K562 (cell line): ENCODE results near the gene CKAP5.

ENCODE experiments used
- EZH2 ChIP-seq: IDR thresholded peaks from 2 replicates; pipeline ENCODE4 v1.6.1; 2012; ENCODE audit warnings: low read depth, mild to moderate bottlenecking, inconsistent platforms, low read length, borderline replicate concordance
- NCOA1 ChIP-seq: fragments of 450-650 bp; IDR thresholded peaks from 2 replicates; pipeline ENCODE4 v1.6.1; 2016; ENCODE audit warnings: low read depth
- TCFL5 ChIP-seq: fragments of 250-450 bp; sonication (Bioruptor Pico); conservative IDR thresholded peaks from 2 replicates; pipeline ENCODE4 v1.6.1; 2021; ENCODE audit warnings: mild to moderate bottlenecking, moderate library complexity, matching md5 sums
- ZFP36 ChIP-seq: fragments of 150-350 bp; IDR thresholded peaks from 2 replicates; pipeline ENCODE4 v1.6.1; 2018; ENCODE audit warnings: low read length, low read depth; ENCODE audit not compliant: partially characterized antibody
- TF ChIP-seq, protein P1 (sequence below), 3 experiments: IDR thresholded peaks in 2 of 3; conservative IDR thresholded peaks in 1 of 3; 2 replicates each; pipeline ENCODE4 v1.5.1; 2011 to 2012; ENCODE audit warnings: low read length in 3 of 3, mild to moderate bottlenecking in 3 of 3, control low read depth in 2 of 3, improper control_type of control experiment in 1 of 3, inconsistent platforms in 1 of 3, low read depth in 1 of 3, mixed read lengths in 1 of 3, moderate library complexity in 1 of 3; ENCODE audit not compliant: insufficient read depth in 2 of 3

DNA sequence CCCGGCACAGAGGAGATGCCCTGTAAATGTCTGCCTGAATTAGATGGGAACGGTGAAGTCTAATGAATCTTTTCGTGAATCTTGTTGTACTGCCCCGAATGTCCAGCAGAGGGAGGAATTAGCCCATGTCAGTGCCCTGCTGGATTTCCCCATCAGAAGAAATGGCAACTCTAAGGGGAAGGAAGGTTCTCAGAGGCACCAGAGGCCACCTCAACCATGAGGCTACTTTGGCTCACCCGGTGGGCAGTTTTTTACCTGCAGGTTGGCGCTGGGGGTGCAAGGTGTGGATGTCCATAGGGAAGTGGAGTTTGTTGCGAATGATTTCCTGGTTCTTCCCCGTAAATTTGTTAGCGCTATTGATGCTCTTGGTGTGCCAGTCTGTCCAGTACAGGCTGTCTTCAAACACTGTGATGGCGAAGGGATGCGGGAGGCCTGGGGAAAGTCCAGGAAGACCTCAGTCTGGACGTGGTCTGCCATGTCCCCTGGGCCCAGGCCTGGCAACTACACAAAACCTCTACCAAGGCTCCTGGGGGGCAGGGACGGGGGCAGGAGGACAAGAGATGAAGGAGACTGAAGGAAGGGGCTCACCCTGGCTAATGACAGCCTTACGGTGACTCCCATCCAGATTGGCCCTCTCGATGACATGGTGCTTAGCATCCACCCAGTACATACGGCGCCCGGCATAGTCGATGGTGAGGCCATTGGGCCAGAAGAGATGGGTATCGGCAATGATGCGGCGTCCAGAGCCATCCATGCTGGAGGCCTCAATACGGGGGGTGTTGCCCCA, 43.8 kb upstream of the CKAP5 start:
- TF ChIP-seq EZH2 = no peak
- no peak for TF ChIP-seq NCOA1
- TF ChIP-seq TCFL5 = no peak
- TF ChIP-seq, protein P1, sequence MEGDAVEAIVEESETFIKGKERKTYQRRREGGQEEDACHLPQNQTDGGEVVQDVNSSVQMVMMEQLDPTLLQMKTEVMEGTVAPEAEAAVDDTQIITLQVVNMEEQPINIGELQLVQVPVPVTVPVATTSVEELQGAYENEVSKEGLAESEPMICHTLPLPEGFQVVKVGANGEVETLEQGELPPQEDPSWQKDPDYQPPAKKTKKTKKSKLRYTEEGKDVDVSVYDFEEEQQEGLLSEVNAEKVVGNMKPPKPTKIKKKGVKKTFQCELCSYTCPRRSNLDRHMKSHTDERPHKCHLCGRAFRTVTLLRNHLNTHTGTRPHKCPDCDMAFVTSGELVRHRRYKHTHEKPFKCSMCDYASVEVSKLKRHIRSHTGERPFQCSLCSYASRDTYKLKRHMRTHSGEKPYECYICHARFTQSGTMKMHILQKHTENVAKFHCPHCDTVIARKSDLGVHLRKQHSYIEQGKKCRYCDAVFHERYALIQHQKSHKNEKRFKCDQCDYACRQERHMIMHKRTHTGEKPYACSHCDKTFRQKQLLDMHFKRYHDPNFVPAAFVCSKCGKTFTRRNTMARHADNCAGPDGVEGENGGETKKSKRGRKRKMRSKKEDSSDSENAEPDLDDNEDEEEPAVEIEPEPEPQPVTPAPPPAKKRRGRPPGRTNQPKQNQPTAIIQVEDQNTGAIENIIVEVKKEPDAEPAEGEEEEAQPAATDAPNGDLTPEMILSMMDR (IDR thresholded peaks at IDR 0.05 in 2 of 3, conservative IDR thresholded peaks at IDR 0.05 in 1 of 3; ENCODE audit: insufficient read depth in 2 of 3, low read depth in 1 of 3, low read length in 3 of 3) = peak; percentile 86 to 97 (median 86)
- no peak for TF ChIP-seq ZFP36
